ENCODE measurements around the gene KRT6A. TPM values are rescaled to one million over a fixed set of nuclear protein-coding genes. Genes with fewer than 3 reads are reported as not detected.

KRT6A gene
- 1.6 TPM for total RNA-seq

- Histone ChIP-seq H3K4me3 (ENCODE audit: low read length in 3 of 3) (no peak within 1 kb of the TSS), H3K27me3 (ENCODE audit: control insufficient read depth in 3 of 3, insufficient read depth in 3 of 3, low read length in 3 of 3) (peaks cover 11 to 20% (median 11%) of the 10 kb centered on the region in 3 donors), H3K36me3 (ENCODE audit: control insufficient read depth in 3 of 3, insufficient read depth in 3 of 3, low read length in 3 of 3) (no peaks in the 10 kb centered on the region), H3K9ac (ENCODE audit: low read depth in 1 of 3, low read length in 3 of 3) (no peak within 1 kb of the TSS), H3K9me3 (ENCODE audit: control insufficient read depth in 3 of 3, low read length in 3 of 3) (no peaks in the 10 kb centered on the region), H3K27ac (ENCODE audit: low read depth, low read length) (no peak within 1 kb of the TSS), H3K4me1 (ENCODE audit: control insufficient read depth in 3 of 3, insufficient read depth in 3 of 3, low read length in 3 of 3) (peaks cover 0 to 3% (median 0%) of the 10 kb centered on the region in 3 donors)
Observed at GRCh38 chr12:52493172-52493571, at the start of gene KRT6A. Gene KRT6A (minus strand): TSS chr12:52493257. CDS start chr12:52493188, 69 bp downstream.

GRCh38 chr12:52542157-52542556 lies 49.1 kb upstream of the KRT6A start:
- H3K4me3 ChIP-seq (ENCODE audit: low read length in 3 of 3): no peak overlapping the region
- no peak overlapping the region for H3K9ac ChIP-seq (ENCODE audit: low read depth in 1 of 3, low read length in 3 of 3)
- H3K4me1 ChIP-seq (ENCODE audit: control insufficient read depth in 3 of 3, insufficient read depth in 3 of 3, low read length in 3 of 3): peaks cover 0 to 4% (median 0%) of the 10 kb centered on the region in 3 donors
- no peaks in the 10 kb centered on the region for H3K36me3 ChIP-seq (ENCODE audit: control insufficient read depth in 3 of 3, insufficient read depth in 3 of 3, low read length in 3 of 3)
- H3K9me3 ChIP-seq (ENCODE audit: control insufficient read depth in 3 of 3, low read length in 3 of 3): no peaks in the 10 kb centered on the region
- peaks cover 3 to 30% (median 25%) of the 10 kb centered on the region in 3 donors for H3K27me3 ChIP-seq (ENCODE audit: control insufficient read depth in 3 of 3, insufficient read depth in 3 of 3, low read length in 3 of 3)
- H3K27ac ChIP-seq (ENCODE audit: low read depth, low read length): no peak overlapping the region

- no peaks in the 10 kb centered on the region for H3K9me3 ChIP-seq (ENCODE audit: control insufficient read depth in 3 of 3, low read length in 3 of 3)
- no peak overlapping the region for H3K9ac ChIP-seq (ENCODE audit: low read depth in 1 of 3, low read length in 3 of 3)
- H3K4me1 ChIP-seq (ENCODE audit: control insufficient read depth in 3 of 3, insufficient read depth in 3 of 3, low read length in 3 of 3): peaks cover 0 to 4% (median 0%) of the 10 kb centered on the region in 3 donors
- H3K4me3 ChIP-seq (ENCODE audit: low read length in 3 of 3): no peak overlapping the region
- no peak overlapping the region for H3K27ac ChIP-seq (ENCODE audit: low read depth, low read length)
- peaks cover 3 to 26% (median 20%) of the 10 kb centered on the region in 3 donors for H3K27me3 ChIP-seq (ENCODE audit: control insufficient read depth in 3 of 3, insufficient read depth in 3 of 3, low read length in 3 of 3)
- H3K36me3 ChIP-seq (ENCODE audit: control insufficient read depth in 3 of 3, insufficient read depth in 3 of 3, low read length in 3 of 3): no peaks in the 10 kb centered on the region
Observed at GRCh38 chr12:52541709-52542108, 48.7 kb upstream of the KRT6A start.

GRCh38 chr12:52540531-52540930 lies 47.5 kb upstream of the KRT6A start:
- Histone ChIP-seq H3K9me3 (ENCODE audit: control insufficient read depth in 3 of 3, low read length in 3 of 3) (no peaks in the 10 kb centered on the region), H3K4me3 (ENCODE audit: low read length in 3 of 3) (no peak overlapping the region), H3K4me1 (ENCODE audit: control insufficient read depth in 3 of 3, insufficient read depth in 3 of 3, low read length in 3 of 3) (peaks cover 0 to 4% (median 0%) of the 10 kb centered on the region in 3 donors), H3K27ac (ENCODE audit: low read depth, low read length) (no peak overlapping the region), H3K36me3 (ENCODE audit: control insufficient read depth in 3 of 3, insufficient read depth in 3 of 3, low read length in 3 of 3) (no peaks in the 10 kb centered on the region), H3K27me3 (ENCODE audit: control insufficient read depth in 3 of 3, insufficient read depth in 3 of 3, low read length in 3 of 3) (peaks cover 3 to 18% (median 12%) of the 10 kb centered on the region in 3 donors), H3K9ac (ENCODE audit: low read depth in 1 of 3, low read length in 3 of 3) (no peak overlapping the region)

- Histone ChIP-seq H3K27me3 (ENCODE audit: control insufficient read depth in 3 of 3, insufficient read depth in 3 of 3, low read length in 3 of 3) (peaks cover 0 to 18% (median 6%) of the 10 kb centered on the region in 3 donors), H3K4me1 (ENCODE audit: control insufficient read depth in 3 of 3, insufficient read depth in 3 of 3, low read length in 3 of 3) (peaks cover 0 to 4% (median 0%) of the 10 kb centered on the region in 3 donors), H3K4me3 (ENCODE audit: low read length in 3 of 3) (no peak overlapping the region), H3K9ac (ENCODE audit: low read depth in 1 of 3, low read length in 3 of 3) (no peak overlapping the region), H3K27ac (ENCODE audit: low read depth, low read length) (no peak overlapping the region), H3K36me3 (ENCODE audit: control insufficient read depth in 3 of 3, insufficient read depth in 3 of 3, low read length in 3 of 3) (no peaks in the 10 kb centered on the region), H3K9me3 (ENCODE audit: control insufficient read depth in 3 of 3, low read length in 3 of 3) (no peaks in the 10 kb centered on the region)
Observed at GRCh38 chr12:52539821-52540173, 46.7 kb upstream of the KRT6A start.

- H3K36me3 ChIP-seq (ENCODE audit: control insufficient read depth in 3 of 3, insufficient read depth in 3 of 3, low read length in 3 of 3): no peaks in the 10 kb centered on the region
- H3K4me1 ChIP-seq (ENCODE audit: control insufficient read depth in 3 of 3, insufficient read depth in 3 of 3, low read length in 3 of 3): peaks cover 0 to 2% (median 0%) of the 10 kb centered on the region in 3 donors
- H3K27ac ChIP-seq (ENCODE audit: low read depth, low read length): no peak overlapping the region
- H3K27me3 ChIP-seq (ENCODE audit: control insufficient read depth in 3 of 3, insufficient read depth in 3 of 3, low read length in 3 of 3): peaks cover 0 to 13% (median 6%) of the 10 kb centered on the region in 3 donors
- no peaks in the 10 kb centered on the region for H3K9me3 ChIP-seq (ENCODE audit: control insufficient read depth in 3 of 3, low read length in 3 of 3)
- no peak overlapping the region for H3K4me3 ChIP-seq (ENCODE audit: low read length in 3 of 3)
- no peak overlapping the region for H3K9ac ChIP-seq (ENCODE audit: low read depth in 1 of 3, low read length in 3 of 3)
Observed at GRCh38 chr12:52539083-52539820, 46.2 kb upstream of the KRT6A start.

- H3K9ac ChIP-seq (ENCODE audit: low read depth in 1 of 3, low read length in 3 of 3): no peak overlapping the region
Observed at GRCh38 chr12:52537101-52537500, 44.0 kb upstream of the KRT6A start.

GRCh38 chr12:52535574-52535973 lies 42.5 kb upstream of the KRT6A start:
- Histone ChIP-seq H3K4me1 (ENCODE audit: control insufficient read depth in 3 of 3, insufficient read depth in 3 of 3, low read length in 3 of 3) (peaks cover 0 to 2% (median 0%) of the 10 kb centered on the region in 3 donors), H3K9me3 (ENCODE audit: control insufficient read depth in 3 of 3, low read length in 3 of 3) (no peaks in the 10 kb centered on the region), H3K27ac (ENCODE audit: low read depth, low read length) (no peak overlapping the region), H3K4me3 (ENCODE audit: low read length in 3 of 3) (no peak overlapping the region), H3K36me3 (ENCODE audit: control insufficient read depth in 3 of 3, insufficient read depth in 3 of 3, low read length in 3 of 3) (no peaks in the 10 kb centered on the region), H3K27me3 (ENCODE audit: control insufficient read depth in 3 of 3, insufficient read depth in 3 of 3, low read length in 3 of 3) (peaks cover 0 to 4% (median 0%) of the 10 kb centered on the region in 3 donors), H3K9ac (ENCODE audit: low read depth in 1 of 3, low read length in 3 of 3) (no peak overlapping the region)

More at GRCh38 chr12:52537101-52537500, 44.0 kb upstream of the KRT6A start:
- Histone ChIP-seq H3K4me1 (ENCODE audit: control insufficient read depth in 3 of 3, insufficient read depth in 3 of 3, low read length in 3 of 3) (peaks cover 0 to 2% (median 0%) of the 10 kb centered on the region in 3 donors), H3K4me3 (ENCODE audit: low read length in 3 of 3) (no peak overlapping the region), H3K27ac (ENCODE audit: low read depth, low read length) (no peak overlapping the region), H3K36me3 (ENCODE audit: control insufficient read depth in 3 of 3, insufficient read depth in 3 of 3, low read length in 3 of 3) (no peaks in the 10 kb centered on the region), H3K27me3 (ENCODE audit: control insufficient read depth in 3 of 3, insufficient read depth in 3 of 3, low read length in 3 of 3) (peaks cover 0 to 9% (median 0%) of the 10 kb centered on the region in 3 donors), H3K9me3 (ENCODE audit: control insufficient read depth in 3 of 3, low read length in 3 of 3) (no peaks in the 10 kb centered on the region)

GRCh38 chr12:52534482-52534881 lies 41.4 kb upstream of the KRT6A start:
- no peaks in the 10 kb centered on the region for H3K9me3 ChIP-seq (ENCODE audit: control insufficient read depth in 3 of 3, low read length in 3 of 3)
- no peak overlapping the region for H3K4me3 ChIP-seq (ENCODE audit: low read length in 3 of 3)
- H3K27ac ChIP-seq (ENCODE audit: low read depth, low read length): no peak overlapping the region
- H3K27me3 ChIP-seq (ENCODE audit: control insufficient read depth in 3 of 3, insufficient read depth in 3 of 3, low read length in 3 of 3): peaks cover 0 to 5% (median 0%) of the 10 kb centered on the region in 3 donors
- H3K4me1 ChIP-seq (ENCODE audit: control insufficient read depth in 3 of 3, insufficient read depth in 3 of 3, low read length in 3 of 3): peaks cover 0 to 2% (median 0%) of the 10 kb centered on the region in 3 donors
- no peaks in the 10 kb centered on the region for H3K36me3 ChIP-seq (ENCODE audit: control insufficient read depth in 3 of 3, insufficient read depth in 3 of 3, low read length in 3 of 3)
- no peak overlapping the region for H3K9ac ChIP-seq (ENCODE audit: low read depth in 1 of 3, low read length in 3 of 3)

GRCh38 chr12:52533686-52534470 lies 40.8 kb upstream of the KRT6A start:
- Histone ChIP-seq H3K27ac (ENCODE audit: low read depth, low read length) (no peak overlapping the region), H3K9ac (ENCODE audit: low read depth in 1 of 3, low read length in 3 of 3) (no peak overlapping the region), H3K9me3 (ENCODE audit: control insufficient read depth in 3 of 3, low read length in 3 of 3) (no peaks in the 10 kb centered on the region), H3K4me1 (ENCODE audit: control insufficient read depth in 3 of 3, insufficient read depth in 3 of 3, low read length in 3 of 3) (peaks cover 0 to 2% (median 0%) of the 10 kb centered on the region in 3 donors), H3K4me3 (ENCODE audit: low read length in 3 of 3) (no peak overlapping the region), H3K27me3 (ENCODE audit: control insufficient read depth in 3 of 3, insufficient read depth in 3 of 3, low read length in 3 of 3) (peaks cover 0 to 6% (median 0%) of the 10 kb centered on the region in 3 donors), H3K36me3 (ENCODE audit: control insufficient read depth in 3 of 3, insufficient read depth in 3 of 3, low read length in 3 of 3) (no peaks in the 10 kb centered on the region)

Data from skeletal muscle tissue (tissue), 4 donors.